HEK293 (cell line): ENCODE measurements around the gene LRP1B.

ENCODE experiments used
- CTCF ChIA-PET: fragments of 350-600 bp; formaldehyde crosslinking; extraction: SDS; loops from one replicate; lab custom pipeline; 2021; ENCODE audit warnings: antibody characterized with exemption; lab: Yijun Ruan, JAX
- POLR2A ChIA-PET: fragments of 300-600 bp; formaldehyde crosslinking; extraction: SDS; loops from one replicate; lab custom pipeline; 2020; ENCODE audit warnings: antibody characterized with exemption, inconsistent platforms; lab: Yijun Ruan, JAX
- H3K27ac ChIP-seq: fragments of 200-500 bp; sonication (Bioruptor generic); 2 replicates; pipeline ENCODE4 v1.5.1; 2014; ENCODE audit warnings: low read depth, low read length, control low read depth, inconsistent platforms; ENCODE audit errors: extremely low read depth
- H3K36me3 ChIP-seq, 2 experiments: fragments of 200-500 bp in 1 of 2; sonication (Bioruptor generic) in 1 of 2; 1 replicate in 1 of 2; 2 replicates in 1 of 2; pipeline ENCODE4 v1.5.1; 2014 to 2017; ENCODE audit warnings: inconsistent platforms in 2 of 2, low read length in 2 of 2; ENCODE audit not compliant: control insufficient read depth in 2 of 2, insufficient read depth in 1 of 2
- H3K4me1 ChIP-seq: fragments of 200-500 bp; sonication (Bioruptor generic); 2 replicates; pipeline ENCODE4 v1.5.1; 2014; ENCODE audit warnings: mild to moderate bottlenecking, low read length, inconsistent platforms; ENCODE audit not compliant: control insufficient read depth, insufficient read depth
- H3K4me3 ChIP-seq: 2 replicates; pipeline ENCODE4 v1.5.1; 2011; ENCODE audit warnings: low read depth, mild to moderate bottlenecking, control low read depth, low read length, moderate library complexity
- H3K9me3 ChIP-seq: fragments of 200-500 bp; sonication (Bioruptor generic); 2 replicates; pipeline ENCODE4 v1.5.1; 2014; ENCODE audit warnings: low read depth, low read length, inconsistent platforms; ENCODE audit not compliant: control insufficient read depth, insufficient read depth
- HOXA7 ChIP-seq: sonication (generic); formaldehyde crosslinking; IDR thresholded peaks from 2 replicates; pipeline ENCODE4 v1.8.1; 2022; ENCODE audit warnings: missing genetic modification reagents, borderline replicate concordance
- KLF9 ChIP-seq: fragments of 450-650 bp; formaldehyde crosslinking; IDR thresholded peaks from 2 replicates; pipeline ENCODE4 v1.5.1; 2016; ENCODE audit warnings: missing biosample characterization, missing genetic modification characterization, low read depth
- OVOL3 ChIP-seq: fragments of 450-650 bp; formaldehyde crosslinking; IDR thresholded peaks from 2 replicates; pipeline ENCODE4 v1.5.1; 2016; ENCODE audit warnings: missing biosample characterization, missing genetic modification characterization
- SALL2 ChIP-seq: fragments of 450-650 bp; formaldehyde crosslinking; IDR thresholded peaks from 2 replicates; pipeline ENCODE4 v1.5.0; 2017; ENCODE audit warnings: missing biosample characterization, mild to moderate bottlenecking, missing genetic modification characterization, borderline replicate concordance
- WT1 ChIP-seq: fragments of 450-650 bp; formaldehyde crosslinking; IDR thresholded peaks from 2 replicates; pipeline ENCODE4 v1.5.1; 2016; ENCODE audit warnings: missing biosample characterization, missing genetic modification characterization
- ZNF10 ChIP-seq: fragments of 450-650 bp; formaldehyde crosslinking; IDR thresholded peaks from 2 replicates; pipeline ENCODE4 v1.5.1; 2017; ENCODE audit warnings: missing biosample characterization, missing genetic modification characterization
- ZNF23 ChIP-seq: fragments of 450-650 bp; formaldehyde crosslinking; IDR thresholded peaks from 2 replicates; pipeline ENCODE4 v1.5.1; 2016; ENCODE audit warnings: missing biosample characterization, missing genetic modification characterization, borderline replicate concordance
- ZNF341 ChIP-seq: fragments of 450-650 bp; formaldehyde crosslinking; IDR thresholded peaks from 2 replicates; pipeline ENCODE4; 2016; ENCODE audit warnings: low read depth, missing biosample characterization, missing genetic modification characterization
- ZNF37A ChIP-seq: fragments of 450-650 bp; IDR thresholded peaks from 2 replicates; pipeline ENCODE4 v1.5.1; 2018; ENCODE audit warnings: missing biosample characterization, missing genetic modification characterization
- ZNF394 ChIP-seq: fragments of 450-650 bp; formaldehyde crosslinking; IDR thresholded peaks from 2 replicates; pipeline ENCODE4 v1.5.1; 2016; ENCODE audit warnings: missing biosample characterization, missing genetic modification characterization, mild to moderate bottlenecking, moderate library complexity, borderline replicate concordance
- ZNF747 ChIP-seq: fragments of 450-650 bp; formaldehyde crosslinking; IDR thresholded peaks from 2 replicates; pipeline ENCODE4 v1.5.1; 2016; ENCODE audit warnings: missing biosample characterization, missing genetic modification characterization
- ZNF776 ChIP-seq: fragments of 450-650 bp; formaldehyde crosslinking; IDR thresholded peaks from 2 replicates; pipeline ENCODE4 v1.5.0; 2017; ENCODE audit warnings: missing biosample characterization, missing genetic modification characterization, borderline replicate concordance
- ZNF837 ChIP-seq: fragments of 450-650 bp; formaldehyde crosslinking; IDR thresholded peaks from 2 replicates; pipeline ENCODE4 v1.5.1; 2016; ENCODE audit warnings: missing biosample characterization, missing genetic modification characterization
- ZXDB ChIP-seq: fragments of 450-650 bp; formaldehyde crosslinking; IDR thresholded peaks from 2 replicates; pipeline ENCODE4 v1.5.1; 2016; ENCODE audit warnings: missing biosample characterization, missing genetic modification characterization
- TF ChIP-seq, protein P1 (sequence below): fragments of 450-650 bp; formaldehyde crosslinking; IDR thresholded peaks from 2 replicates; pipeline ENCODE4 v1.5.1; 2016; ENCODE audit warnings: missing biosample characterization, missing genetic modification characterization
- TF ChIP-seq, protein P2 (sequence below): fragments of 450-650 bp; formaldehyde crosslinking; IDR thresholded peaks from 2 replicates; pipeline ENCODE4 v1.5.1; 2016; ENCODE audit warnings: missing biosample characterization, missing genetic modification characterization
- TF ChIP-seq, protein P3 (sequence below): fragments of 450-650 bp; formaldehyde crosslinking; IDR thresholded peaks from 2 replicates; pipeline ENCODE4 v1.5.1; 2016; ENCODE audit warnings: missing biosample characterization, missing genetic modification characterization
- TF ChIP-seq, protein P4 (sequence below): IDR thresholded peaks from 2 replicates; pipeline ENCODE4 v1.6.1; 2011; ENCODE audit warnings: mild to moderate bottlenecking, low read depth, low read length, borderline replicate concordance

The LRP1B gene

DNA sequence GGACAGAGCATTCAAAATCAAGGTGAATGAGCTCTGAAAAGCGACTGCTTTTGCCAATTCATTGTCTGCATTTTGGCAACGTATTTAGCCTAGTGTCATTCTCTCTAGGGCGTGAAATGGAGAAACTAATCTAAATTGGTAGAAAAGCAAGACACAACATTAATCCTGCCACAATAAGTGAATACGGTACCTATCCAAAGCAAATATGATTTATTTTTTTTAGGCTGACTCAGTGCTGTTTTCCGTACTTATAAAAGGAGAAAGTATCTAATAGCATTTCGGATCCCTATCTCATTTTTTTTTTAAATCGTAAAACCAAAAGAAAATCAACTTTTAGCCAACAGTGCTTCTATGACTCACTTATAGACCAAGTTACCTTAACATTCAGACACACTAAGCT lies 672.5 kb downstream of the LRP1B start (continued):
- TF ChIP-seq ZNF23 (tag by site-specific recombination) (no peak), ZXDB (no peak), ZNF341 (tag by site-specific recombination) (no peak), ZNF394 (tag by site-specific recombination) (no peak), HOXA7 (CRISPR knock-in tag) (no peak), WT1 (tag by site-specific recombination) (no peak)

DNA sequence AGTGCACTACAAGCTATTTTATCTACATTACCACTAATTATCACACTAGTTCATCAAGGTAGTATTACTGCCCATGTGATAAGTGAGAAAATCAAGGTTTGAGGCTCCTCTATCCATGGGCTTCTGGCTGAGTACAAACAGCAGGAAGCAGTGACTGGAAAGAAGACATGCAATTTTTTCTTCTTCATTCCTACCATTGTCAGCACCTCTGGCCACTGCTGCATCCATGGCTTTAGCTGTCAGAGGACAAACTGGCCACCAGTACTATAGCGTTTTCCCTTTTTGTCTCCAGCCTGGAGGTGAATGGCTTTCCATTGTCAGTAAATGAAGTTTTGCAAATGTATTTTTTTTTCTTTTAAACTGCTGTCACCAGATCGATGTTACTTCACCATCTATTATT lies 674.9 kb downstream of the LRP1B start:
- CTCF ChIA-PET = no interaction called here
- Histone ChIP-seq H3K27ac (no peak overlapping the region), H3K9me3 (no peaks in the 10 kb centered on the region), H3K4me3 (no peak overlapping the region)
- POLR2A ChIA-PET = no interaction called here
- no peak for TF ChIP-seq OVOL3
- TF ChIP-seq, protein P1, sequence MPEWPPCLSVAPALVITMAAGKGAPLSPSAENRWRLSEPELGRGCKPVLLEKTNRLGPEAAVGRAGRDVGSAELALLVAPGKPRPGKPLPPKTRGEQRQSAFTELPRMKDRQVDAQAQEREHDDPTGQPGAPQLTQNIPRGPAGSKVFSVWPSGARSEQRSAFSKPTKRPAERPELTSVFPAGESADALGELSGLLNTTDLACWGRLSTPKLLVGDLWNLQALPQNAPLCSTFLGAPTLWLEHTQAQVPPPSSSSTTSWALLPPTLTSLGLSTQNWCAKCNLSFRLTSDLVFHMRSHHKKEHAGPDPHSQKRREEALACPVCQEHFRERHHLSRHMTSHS = no peak
- TF ChIP-seq, protein P2, sequence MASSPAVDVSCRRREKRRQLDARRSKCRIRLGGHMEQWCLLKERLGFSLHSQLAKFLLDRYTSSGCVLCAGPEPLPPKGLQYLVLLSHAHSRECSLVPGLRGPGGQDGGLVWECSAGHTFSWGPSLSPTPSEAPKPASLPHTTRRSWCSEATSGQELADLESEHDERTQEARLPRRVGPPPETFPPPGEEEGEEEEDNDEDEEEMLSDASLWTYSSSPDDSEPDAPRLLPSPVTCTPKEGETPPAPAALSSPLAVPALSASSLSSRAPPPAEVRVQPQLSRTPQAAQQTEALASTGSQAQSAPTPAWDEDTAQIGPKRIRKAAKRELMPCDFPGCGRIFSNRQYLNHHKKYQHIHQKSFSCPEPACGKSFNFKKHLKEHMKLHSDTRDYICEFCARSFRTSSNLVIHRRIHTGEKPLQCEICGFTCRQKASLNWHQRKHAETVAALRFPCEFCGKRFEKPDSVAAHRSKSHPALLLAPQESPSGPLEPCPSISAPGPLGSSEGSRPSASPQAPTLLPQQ (tag by site-specific recombination) = no peak
- TF ChIP-seq, protein P3, sequence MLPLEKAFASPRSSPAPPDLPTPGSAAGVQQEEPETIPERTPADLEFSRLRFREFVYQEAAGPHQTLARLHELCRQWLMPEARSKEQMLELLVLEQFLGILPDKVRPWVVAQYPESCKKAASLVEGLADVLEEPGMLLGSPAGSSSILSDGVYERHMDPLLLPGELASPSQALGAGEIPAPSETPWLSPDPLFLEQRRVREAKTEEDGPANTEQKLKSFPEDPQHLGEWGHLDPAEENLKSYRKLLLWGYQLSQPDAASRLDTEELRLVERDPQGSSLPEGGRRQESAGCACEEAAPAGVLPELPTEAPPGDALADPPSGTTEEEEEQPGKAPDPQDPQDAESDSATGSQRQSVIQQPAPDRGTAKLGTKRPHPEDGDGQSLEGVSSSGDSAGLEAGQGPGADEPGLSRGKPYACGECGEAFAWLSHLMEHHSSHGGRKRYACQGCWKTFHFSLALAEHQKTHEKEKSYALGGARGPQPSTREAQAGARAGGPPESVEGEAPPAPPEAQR = no peak
- TF ChIP-seq ZNF747 = no peak
- TF ChIP-seq ZNF10 = no peak
- TF ChIP-seq ZNF341 (tag by site-specific recombination) = no peak
- TF ChIP-seq, all 188 proteins: peak for 0
- Histone ChIP-seq H3K36me3 (no peaks in the 10 kb centered on the region), H3K4me1 (no peaks in the 10 kb centered on the region)

DNA sequence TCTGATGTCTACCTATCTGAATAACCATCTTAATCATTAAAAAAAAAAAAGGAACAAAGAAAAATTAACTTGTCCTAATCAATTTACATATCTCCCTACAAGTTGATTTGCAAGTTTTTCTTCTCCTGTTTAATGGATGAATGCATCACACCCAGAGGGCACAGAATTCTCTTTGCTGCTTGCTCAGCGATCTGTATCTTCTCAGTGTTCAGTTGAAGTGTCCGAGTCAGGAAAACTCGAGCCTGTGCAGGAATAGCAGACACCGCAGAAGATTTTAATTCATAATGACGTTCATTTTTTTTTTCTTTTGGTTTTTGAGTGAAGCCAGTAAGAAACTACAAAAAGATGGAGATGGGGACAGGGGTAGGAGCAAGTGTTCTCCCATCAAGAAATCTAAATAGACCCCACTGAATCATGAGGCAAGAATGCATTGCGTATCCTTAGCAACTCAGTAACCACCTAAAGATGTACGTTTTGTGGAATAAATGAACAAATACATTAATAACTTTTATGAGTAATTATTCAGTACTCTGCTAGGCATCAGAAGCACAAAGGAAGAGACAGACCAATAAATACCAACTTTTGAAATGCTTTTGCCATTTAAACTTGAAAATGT lies 675.5 kb downstream of the LRP1B start:
- CTCF ChIA-PET = no interaction called here

More for the DNA sequence above, 675.5 kb downstream of the LRP1B start:
- no peaks in the 10 kb centered on the region for H3K4me1 ChIP-seq
- no peak overlapping the region for H3K27ac ChIP-seq
- no peaks in the 10 kb centered on the region for H3K36me3 ChIP-seq
- no peaks in the 10 kb centered on the region for H3K9me3 ChIP-seq
- no peak for TF ChIP-seq SALL2 (tag by site-specific recombination)
- TF ChIP-seq ZNF837 (tag by site-specific recombination) = no peak
- no peak for TF ChIP-seq KLF9
- TF ChIP-seq ZNF776 (tag by site-specific recombination) = no peak
- TF ChIP-seq, protein P4, sequence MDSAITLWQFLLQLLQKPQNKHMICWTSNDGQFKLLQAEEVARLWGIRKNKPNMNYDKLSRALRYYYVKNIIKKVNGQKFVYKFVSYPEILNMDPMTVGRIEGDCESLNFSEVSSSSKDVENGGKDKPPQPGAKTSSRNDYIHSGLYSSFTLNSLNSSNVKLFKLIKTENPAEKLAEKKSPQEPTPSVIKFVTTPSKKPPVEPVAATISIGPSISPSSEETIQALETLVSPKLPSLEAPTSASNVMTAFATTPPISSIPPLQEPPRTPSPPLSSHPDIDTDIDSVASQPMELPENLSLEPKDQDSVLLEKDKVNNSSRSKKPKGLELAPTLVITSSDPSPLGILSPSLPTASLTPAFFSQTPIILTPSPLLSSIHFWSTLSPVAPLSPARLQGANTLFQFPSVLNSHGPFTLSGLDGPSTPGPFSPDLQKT = no peak
- TF ChIP-seq ZNF37A = no peak
- no peak overlapping the region for H3K4me3 ChIP-seq
- POLR2A ChIA-PET = no interaction called here
